Inflammatory macrophage treated with lipopolysaccharide for 1 hour (primary cell): ENCODE results near the gene POFUT2.

Source experiments
- DNase-seq, 2 donors: peaks; one replicate each; pipeline ENCODE4 v3.0.0-alpha.2; 2020 to 2022

Gene POFUT2

DNA sequence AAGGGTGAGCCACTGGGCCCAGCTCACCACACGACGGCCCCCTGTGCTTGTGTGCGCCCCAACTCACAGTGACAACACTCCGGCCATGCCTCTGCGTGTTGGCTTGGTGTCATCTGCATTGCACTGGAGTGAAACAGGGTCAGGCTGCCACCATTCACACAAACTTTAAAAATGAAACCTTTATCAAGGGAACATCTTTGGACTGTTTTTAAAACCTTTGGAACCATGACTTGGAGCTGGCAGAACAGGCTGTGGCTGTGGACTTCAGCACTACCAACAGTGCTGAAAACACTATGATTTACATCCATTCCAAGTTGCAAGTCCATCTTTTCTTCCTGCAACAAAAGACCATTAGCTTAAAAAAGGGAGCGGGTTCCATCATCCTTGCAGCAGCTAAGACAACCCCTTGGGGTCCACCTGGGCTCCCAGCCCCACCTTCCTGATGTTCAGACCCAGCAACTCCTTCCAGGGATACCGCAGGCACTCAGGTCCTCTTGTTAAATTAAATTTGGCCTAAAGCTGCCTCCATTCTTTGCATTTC is 25.6 kb downstream of the POFUT2 start:
- no peak for DNase-seq

DNA sequence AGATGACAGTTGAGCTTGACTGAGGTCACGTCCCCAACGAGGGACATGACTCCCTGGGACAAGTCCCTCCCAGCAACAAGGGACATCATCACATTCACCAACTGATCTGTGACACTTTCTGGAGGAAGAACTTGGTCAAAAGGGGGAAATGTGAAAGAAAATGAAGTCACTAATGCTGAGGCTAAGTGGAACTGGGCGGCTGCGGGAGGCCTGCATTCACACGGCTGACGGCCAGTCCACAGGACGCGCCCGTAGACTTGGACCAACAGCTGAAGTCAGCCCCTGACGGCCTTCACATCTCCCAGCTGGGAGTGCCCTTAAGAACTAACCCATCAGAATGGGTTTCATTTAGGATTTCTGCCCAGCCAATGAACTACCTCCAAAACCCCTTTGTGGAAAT is 26.6 kb downstream of the POFUT2 start:
- peak in 1 of 2 donors; percentile 9 for DNase-seq

DNA sequence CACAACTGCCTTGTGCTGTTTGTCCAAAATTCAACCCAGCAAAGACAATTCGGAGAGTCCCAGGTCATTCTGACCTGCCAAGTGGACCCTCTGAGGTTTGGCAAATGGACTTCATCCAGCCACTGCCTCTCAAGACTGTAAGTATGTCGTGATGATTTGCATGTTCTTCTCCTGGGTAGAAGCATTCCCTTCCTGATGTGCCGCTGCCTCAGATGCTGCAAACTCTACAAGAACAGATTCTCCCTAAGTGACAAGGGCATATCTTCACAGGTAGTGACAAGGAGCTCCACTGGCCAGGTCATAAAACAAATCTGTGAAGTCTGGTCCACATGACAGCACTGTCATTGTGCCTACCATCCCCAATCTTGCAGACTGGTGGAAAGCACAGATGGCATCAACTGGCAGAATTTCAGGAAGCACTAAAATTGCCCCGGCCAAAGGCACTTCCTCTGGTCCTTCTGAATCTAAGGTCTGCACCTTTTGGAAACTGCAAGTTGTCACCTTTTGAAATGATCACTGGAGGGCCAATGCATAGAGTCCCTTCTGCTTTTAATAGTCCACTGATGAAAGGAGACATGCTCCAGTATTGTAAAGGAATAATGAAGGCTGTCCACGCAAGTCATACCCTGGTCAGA is 27.4 kb downstream of the POFUT2 start:
- peak in 1 of 2 donors; percentile 29 for DNase-seq

DNA sequence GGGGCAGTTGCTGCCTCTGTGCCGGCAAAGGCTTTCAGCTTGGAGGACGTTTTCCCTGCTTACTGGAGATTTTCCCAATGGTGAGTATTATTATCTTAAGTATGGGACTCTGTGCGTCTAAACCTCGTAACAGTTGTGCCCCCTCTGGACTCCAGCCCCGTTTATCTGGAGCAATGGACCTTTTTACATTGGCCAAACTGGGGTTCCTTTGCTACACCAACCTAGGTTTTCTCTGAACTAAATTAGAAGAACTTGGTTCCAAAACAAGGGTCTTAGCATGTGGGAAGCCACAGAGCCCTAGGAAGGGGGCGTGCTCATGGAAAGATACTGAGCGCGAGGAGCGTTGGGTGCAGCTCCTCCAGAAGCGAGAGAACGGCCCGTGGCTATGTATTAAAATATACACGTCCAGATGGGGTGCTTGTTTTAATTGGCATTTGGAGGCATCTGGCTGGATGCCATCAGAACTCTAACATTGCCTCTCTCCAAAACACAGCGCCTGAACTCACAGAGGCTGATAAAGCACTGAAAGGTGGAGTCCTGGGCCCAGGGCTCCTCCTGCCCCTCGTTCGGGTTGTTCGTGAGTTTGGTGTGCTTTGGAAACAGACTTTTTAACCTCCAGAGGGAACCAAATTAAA is 28.4 kb downstream of the POFUT2 start:
- no peak for DNase-seq

DNA sequence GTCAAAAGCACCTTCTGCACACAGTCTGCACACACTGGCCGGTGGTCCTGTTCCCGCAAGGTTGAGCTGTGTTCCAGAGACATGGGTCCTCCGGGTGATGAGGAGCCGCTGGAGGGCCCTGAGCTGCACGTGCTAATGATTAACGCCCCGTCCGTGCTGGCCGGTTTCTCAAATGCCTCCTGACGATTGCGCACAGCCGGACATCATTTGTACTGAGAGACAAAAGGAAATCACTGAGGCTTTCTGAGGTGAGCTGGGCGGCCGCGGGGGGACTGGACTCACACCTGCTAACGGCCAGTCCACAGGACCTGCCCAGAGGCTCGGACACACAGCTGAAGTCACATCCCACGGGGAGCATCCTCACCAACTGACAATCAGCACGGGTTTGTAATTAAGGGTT is 29.2 kb downstream of the POFUT2 start:
- DNase-seq = no peak

DNA sequence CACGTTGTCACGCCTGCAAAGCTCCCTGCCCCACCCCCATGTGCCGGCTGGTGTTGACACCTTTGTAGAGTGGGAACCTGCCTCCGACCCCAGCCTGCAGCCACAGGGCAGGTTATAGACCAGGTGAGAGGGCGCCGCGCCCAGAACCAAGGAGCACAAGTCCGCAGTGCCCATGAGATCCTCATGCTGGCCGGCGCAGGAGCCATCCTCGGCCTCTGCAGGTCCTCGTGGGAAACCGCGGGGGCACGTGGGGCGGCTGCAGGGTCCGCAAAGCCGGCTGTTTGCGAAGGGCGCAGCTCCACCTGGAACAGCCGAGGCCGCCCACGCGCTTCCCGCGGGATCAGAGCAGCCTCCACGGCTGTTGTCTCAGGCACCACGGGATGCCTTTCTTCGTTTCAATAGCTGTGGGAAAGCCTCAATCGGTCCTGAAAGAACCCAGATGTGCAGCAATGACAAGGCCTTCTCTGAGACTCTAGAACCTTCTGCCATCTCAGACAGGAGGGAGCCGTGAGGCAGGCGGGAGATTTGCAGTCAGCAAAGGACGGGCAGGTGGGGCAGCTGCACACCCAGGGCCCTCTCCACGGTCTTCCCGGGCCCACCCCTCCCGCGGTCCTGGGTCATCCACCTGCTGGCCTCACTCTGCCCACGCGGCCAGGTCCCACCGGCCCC is 29.9 kb downstream of the POFUT2 start:
- DNase-seq = no peak

DNA sequence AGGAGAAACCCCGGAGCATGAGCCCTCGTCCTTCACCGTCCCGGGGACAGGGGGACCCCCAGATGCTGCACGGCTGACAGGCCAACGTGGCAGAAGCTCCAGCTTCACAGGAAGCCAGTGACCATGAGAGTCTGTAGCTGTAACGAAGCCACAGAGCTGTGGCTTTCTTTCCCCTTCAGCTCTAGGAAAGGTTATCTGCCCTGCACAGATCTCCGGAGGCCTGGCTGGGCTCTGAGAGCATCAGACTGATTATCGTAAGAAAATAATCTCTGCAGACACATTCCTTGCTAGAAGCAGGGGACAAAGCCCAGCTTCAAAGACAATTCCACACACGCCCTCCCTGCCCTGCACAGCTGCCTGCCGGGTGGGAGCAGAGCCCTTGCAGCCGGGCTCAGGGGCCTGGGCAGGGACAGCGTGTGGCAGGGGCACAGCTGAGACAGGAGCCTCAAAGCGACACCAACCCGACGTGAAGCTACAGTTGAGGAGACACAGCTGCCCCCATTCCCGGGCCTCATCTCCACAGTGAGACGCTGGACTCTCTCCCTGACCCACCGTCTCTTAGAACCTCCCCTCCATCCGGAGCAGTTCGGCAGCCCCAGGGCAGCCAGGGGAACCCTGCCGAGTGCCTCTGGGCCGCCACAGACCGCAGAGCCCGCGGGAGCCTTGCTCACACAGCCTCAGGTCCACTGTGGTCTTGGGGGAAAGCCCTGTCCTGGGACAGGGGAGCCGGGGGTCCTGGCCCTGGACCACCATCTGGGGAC is 30.6 kb downstream of the POFUT2 start:
- DNase-seq = no peak

DNA sequence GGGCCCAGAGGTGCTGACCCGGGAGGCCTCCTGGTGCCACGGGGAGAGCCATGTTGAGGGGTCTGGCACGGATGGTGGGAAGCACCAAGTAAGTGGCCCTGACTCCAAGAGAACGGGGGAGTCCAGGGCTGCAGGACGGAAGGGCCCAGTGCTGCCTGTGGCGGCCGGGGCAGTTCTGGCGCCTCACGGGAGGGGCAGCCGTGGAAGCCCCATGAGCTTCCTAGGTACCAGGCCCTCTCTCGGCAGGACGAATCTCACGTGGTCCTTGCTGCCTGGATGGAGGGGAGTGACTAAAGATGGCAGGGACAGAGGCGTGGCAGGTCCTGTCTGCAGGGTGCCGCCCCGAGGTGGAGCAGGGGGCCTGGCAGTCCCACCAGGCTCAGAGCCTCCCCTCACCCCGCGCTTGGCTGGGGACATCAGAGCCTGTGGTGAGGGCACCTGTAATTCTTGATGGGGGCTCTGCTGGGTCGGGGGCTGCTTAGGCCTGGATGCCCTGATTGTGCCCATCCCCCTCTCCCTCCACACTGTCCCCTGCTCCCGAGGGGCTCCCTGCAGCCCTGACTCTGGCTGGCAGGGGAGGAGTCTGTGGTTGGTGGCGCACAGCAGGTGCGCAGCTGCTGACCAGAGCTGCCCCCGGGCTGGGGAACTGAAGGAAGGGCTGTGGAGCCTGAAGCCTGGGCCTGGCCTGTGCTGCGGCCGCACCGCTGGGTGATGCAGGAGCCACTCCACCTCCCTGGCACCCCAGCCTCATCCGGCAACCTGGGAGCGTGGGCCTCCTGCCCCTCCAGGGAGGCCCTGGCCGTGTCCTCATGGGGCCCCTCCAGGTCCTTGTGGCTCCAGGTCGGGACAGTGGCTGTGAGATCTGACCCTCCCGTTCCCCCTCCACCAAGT is 31.4 kb downstream of the POFUT2 start:
- no peak for DNase-seq

DNA sequence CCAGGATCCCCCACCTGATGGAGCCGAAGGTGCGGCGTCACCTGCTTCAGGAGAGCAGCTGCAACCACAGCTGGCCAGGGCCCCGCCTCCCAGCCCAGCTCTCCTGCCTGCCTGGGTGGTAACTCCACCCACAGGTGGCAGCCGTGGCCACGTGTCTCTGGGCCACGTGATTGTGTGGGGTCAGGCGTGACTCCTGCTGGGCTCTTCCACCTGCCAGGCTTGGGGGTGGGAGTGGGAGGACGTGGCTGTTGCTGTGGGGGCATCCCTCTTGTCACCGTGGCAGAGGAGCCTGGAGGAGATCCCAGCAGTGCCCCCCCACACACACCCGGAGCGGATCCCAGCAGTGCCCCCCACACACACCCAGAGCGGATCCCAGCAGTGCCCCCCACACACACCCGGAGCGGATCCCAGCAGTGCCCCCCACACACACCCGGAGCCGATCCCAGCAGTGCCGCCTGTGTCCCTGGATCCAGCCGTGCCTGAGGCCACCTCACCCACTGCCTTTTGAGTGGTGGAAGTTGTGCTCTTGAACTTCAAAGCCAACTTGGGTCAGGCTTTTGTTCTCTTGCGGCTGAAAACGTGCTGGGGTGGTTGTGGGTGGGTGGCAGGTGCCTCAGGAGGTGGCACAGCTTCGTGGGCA is 32.2 kb downstream of the POFUT2 start:
- no peak for DNase-seq

DNA sequence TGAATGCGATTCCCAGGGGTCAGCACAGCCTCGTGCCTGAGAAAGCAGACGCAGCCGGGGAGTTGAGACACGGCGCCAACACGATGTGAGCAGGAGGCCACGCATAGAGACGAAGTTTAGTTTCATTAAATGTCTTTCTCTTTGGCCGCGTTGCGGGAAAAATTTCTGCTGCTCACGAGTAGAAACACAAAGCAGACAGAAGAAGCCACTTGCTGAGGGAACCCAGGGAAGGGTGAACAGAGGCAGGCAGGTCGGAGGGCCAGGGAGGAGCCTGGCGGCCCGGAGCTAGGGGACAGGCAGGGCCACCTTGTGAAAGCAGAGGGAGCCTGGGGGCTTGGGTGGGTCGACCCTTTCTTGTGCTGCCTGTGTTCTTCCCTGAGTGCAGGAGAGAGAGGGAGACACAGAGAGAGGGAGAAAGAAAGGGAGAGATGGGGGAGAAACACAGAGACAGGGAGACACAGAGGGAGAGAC is 33.2 kb downstream of the POFUT2 start:
- no peak for DNase-seq

DNA sequence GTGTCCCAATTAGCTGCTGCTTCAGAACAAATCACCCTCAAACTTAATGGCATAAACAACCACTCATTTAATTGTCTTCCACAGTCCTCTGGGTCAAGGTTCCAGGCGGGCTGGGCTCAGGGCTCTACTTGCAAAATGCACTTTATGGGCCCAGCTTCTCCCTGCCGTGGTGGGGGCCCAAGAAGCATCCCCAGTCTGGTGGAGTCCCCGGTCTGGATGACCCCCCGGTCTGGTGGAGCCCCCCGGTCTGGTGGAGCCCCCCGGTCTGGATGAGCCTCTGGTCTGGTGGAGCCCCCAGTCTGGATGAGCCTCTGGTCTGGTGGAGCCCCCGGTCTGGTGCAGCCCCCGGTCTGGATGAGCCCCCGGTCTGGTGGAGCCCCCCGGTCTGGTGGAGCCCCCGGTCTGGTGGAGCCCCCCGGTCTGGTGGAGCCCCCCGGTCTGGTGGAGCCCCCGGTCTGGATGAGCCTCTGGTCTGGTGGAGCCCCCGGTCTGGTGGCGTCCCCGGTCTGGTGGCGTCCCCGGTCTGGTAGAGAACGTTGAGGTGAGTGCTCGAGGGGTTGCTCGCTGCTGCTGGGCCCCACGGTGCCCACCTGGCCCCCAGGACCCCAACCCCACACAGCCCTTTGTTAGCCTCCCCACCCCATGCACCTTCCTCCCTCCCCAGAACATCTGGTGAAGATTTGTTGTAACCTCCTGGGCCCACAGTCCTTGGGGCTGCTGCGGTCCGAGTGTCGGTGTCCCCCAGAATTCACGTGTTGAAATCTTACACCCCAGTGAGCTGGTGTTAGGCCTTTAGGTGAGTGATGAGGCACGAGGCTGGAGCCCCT is 33.8 kb downstream of the POFUT2 start:
- DNase-seq = no peak

DNA sequence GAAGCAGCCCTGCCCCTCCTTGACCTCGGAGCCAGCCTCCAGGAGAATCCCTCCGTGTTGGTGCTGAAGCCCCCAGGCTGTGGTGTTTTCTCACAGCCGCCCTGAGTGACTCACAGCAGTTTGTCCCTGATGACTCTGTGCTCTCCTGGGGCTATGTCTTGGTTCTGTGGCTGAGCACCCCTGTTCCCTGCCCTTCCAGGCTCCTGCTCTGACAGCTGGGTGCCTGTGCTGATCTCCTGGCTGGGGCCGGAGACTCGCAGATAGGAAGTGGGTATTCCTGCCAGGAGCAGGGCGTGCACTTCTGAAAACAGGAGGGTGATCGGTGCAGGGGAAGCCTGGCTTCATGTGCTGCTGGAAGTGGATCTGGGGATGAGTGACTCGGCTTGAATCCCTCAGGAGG is 34.5 kb downstream of the POFUT2 start:
- DNase-seq = no peak

DNA sequence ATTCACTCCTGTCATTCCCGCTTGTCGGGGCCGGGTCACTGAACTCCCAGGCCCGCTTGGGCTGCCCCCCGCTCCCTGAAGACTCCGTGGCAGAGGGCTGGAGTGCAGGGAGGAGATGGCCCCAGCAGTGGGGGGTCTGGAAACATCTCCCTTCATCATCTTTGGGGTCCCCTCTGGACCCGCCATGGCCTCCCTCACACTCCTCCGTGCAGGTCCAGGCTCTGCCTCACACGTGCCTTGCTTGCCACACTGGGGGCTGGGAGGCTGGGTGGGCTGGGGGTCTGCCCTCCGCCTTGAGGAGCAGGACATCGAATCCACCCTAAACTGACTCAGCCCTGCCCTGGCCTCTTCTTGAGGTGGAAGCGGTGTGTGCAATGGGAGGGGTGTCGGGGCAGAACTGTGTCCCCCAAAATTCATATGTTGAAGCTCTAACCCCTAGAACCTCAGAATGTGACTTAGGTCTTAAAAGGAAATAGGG is 35.2 kb downstream of the POFUT2 start:
- DNase-seq = no peak

DNA sequence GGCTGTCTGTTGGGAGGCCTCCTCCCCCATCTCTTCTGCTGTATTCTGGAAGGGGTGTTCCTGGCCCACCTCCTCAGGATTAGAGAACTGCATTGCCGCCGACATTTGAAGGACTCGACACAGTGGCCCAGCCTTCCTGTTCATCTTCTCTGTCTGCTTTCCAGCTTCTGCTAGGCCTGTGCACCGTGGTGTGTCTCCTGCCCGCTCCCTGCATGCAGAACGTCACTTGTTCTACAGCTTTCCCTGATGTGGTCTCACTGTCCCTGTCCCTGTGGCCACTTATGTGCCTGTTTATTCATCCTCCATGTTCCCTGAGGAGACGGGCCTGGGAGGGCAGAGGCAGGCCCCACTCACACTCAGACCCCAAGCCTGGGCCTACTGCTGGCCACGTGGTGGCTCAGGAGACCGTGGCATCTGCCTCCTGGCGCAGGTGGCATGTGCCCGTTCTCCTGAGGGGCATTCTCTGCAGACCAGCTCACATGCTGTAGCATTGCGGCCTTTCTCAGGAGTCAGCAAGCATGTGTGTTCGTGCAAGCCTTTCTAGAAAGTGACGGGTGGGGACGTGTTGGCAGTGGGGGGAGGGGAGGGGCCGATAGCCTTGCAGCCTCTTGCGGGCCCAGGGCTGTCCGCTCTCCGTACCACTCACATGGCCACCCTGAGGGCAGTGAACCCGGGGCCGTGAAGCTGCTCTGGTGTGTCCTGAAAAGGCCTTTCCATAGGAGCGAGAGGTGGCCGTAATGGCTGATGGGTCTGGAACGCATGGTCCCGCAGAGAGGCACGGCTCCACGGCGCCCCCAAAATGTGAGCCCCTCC is 35.9 kb downstream of the POFUT2 start:
- no peak for DNase-seq

DNA sequence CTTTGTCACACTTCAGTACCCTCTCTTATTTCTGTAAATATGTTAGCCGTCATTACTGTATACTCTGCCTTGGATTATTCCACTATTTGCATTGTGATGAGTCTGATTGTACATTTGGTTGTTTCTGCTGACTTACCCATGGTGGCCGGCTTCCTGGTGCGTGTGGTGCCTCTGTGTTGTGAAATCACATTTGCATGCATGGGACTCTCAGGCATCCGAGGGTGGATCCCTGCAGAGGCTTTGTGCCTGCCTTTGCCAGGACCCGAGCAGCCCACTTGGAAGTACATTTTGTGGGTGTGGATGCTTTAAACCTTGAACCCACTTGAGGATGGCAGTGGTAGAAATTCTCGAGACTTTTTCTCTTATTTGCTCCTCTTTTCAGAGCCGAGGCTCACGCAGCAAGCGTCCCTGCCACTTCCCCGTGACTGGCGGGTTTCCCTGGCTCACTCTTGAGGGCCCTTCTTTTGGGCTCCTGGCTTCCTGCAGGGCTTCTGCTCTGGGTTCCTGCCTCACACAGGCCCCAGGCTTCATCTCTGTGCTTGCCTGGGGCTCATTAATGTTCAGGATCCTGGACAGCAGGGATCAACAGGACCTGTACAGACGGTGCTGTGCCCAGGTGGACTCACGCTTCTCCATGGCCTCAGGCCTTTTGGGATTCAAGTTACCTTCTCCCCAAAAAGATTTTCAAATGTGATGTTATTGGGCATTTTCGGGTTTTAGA is 36.6 kb downstream of the POFUT2 start:
- no peak for DNase-seq

DNA sequence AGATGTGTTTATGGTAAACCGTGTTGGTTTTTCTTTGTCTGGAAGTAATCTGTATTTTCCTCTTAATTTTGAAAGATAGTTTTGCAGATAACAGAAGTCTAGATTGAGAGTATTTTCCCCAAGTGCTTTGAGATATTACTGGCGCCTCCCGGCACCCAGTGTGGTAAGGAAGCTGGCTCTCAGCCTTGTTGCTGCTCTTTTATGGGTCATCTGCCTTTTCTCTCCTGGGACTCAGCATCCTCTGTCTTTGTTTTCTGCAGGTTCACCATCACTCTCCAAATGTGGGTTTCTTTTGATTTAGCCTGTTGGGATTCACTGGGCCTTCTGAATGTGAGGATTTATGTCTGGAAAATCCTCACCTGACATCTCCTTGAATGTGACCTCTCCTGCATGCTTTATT is 37.4 kb downstream of the POFUT2 start:
- DNase-seq = no peak

DNA sequence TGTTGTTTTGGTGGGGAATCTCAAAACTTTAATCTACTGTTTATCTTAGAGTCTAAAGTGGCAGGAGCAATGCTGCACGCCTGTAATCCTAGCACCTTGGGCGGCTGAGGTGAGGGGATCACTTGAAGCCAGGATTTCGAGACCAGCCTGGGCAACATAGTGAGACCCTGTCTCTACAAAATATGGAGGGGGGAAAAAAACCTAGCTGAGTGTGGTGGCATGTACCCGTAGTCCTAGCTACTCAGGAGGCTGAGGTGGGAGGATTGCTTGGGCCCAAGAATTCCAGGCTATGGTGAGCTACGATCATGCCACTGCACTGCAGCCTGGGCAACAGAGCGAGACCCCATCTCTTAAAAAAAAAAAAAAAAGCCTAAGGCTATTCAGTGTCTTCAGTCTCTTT is 38.1 kb downstream of the POFUT2 start:
- DNase-seq = no peak

DNA sequence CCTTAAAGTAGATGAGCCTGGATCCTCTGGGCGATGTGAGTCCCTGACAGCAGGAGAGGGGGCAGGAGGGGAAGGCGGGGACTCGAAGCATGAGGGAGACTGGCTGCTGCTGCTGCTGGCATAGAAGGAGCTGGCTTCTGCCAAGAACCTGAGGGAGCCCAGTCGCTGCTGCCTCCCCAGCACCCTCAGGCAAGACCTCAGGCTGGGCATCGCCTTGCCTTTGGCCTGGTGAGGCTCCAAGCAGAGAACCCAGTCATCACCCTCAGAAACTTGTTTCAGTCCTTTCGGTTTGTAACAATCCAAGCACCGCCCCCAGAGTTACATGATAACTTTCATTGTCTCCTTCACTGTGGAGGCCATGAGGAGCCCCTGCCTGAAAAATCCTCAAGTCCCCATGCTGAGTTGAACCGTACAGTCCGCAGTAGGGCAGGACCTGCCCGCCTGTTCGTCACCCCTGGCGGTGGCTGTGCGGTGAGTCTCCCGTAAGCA is 38.8 kb downstream of the POFUT2 start:
- DNase-seq = no peak
